Left forelimb (tissue), 1 donor: ENCODE results near the gene EIF3B.
"Not testable (repeated sequence)": the region's sequence is repeated elsewhere in the genome, so short reads cannot be mapped to it uniquely, and the experiment has no call there.

Experiments
- DNase-seq: peaks from one replicate; pipeline ENCODE4 v3.0.0-alpha.2; 2018; ENCODE audit warnings: low spot score

Gene EIF3B

DNA sequence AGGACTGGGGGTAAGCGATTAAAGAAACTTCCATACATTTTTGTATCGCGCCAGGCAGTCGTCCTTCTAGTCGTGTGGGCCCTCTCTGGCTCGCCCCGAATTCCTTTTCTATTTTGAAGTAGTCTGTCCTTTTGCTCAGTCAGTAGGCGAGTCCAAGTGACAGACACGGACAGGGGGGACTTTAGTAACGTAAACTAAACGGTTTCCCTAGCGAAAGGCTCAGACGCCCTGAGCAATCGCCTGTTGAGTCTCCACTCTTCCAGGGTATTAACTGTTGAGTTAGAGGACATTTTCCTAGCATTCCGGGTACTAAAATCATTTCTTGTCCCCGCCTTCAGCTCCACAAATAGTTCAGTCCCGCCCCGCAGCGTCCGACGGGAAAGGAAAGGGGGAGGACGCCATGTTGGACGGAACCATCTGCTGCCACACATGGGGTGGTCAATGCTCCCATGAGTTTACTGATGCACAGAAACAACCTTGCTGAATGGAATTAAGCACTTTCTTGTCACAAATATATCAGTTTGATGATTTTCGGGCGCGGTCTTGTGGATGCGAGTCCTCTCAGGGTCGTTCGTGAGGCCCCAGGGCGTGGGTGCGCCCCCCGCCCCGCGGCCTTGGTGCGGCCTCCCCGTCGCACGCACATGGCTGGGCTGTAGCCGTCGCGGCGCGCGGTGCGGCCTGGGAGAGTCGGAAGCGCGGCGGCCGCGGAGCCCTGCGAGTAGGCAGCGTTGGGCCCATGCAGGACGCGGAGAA lies at the start of gene EIF3B:
Gene EIF3B, plus strand, starts transcription at position 642 of the 753 bp plus-strand sequence. Its CDS starts 95 bp downstream, at position 737.
- peak; percentile 94 for DNase-seq

- not testable (repeated sequence) for DNase-seq
Measured at GRCh38 chr7:2305258-2305657, 49.4 kb upstream of the EIF3B start.

DNA sequence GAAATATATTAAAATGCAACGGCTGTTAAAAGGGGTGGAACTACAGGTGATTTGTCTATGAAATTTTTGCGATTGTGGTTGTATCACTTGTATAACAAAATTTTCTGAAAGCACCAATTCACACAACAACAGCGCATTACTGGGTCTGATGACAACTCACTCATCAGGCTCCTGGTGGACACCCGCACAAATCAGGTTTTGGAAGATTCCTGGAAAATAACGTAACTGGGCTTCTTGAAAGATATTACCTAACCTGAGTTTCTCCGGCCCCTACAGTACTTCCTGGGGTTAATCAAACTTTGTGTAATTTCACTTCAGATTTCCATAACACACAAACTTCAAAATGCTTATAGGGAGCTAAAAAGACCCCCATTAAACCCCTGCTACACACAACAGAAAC lies 47.9 kb upstream of the EIF3B start:
- no peak for DNase-seq

DNA sequence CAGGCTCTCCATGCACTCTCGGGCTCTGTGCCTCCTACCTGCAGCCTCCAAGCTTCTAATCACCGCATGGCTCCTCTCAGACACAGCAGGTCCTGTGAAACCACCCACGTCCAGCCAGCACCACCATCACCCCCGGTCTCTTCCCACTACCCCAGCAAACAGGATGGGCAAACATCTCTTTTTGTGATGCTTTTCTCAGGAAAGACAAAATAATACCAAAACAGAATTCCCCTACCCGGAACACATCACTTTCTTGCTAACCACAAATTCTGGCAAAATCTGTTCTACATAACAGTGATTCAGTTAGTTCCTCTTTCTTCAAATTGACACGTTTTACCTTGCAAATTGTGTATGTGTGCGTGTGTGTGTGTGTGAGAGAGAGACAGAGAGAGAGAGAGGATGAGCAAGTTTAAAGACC lies 46.9 kb upstream of the EIF3B start:
- no peak for DNase-seq

DNA sequence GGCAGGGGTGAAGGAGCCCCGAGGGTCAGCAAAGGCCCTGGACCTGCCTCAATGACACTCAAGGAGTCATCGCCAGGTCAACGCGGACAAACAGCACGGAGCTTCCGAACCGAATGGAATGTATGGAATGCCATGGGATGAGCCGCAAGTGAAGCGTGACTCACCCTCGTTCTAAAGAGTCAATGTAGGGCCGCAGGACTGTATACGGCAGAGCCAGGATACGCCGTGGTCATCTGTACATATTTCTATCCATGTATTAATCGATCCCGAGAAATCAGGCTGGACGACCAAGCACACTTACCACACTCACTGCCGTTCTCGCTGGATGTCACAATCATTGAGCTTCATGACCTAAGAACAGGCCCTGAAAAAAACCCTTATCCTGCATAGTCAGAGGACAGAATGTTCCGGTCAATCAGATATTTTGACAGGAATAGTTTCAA lies 44.7 kb upstream of the EIF3B start:
- DNase-seq, result no peak

DNA sequence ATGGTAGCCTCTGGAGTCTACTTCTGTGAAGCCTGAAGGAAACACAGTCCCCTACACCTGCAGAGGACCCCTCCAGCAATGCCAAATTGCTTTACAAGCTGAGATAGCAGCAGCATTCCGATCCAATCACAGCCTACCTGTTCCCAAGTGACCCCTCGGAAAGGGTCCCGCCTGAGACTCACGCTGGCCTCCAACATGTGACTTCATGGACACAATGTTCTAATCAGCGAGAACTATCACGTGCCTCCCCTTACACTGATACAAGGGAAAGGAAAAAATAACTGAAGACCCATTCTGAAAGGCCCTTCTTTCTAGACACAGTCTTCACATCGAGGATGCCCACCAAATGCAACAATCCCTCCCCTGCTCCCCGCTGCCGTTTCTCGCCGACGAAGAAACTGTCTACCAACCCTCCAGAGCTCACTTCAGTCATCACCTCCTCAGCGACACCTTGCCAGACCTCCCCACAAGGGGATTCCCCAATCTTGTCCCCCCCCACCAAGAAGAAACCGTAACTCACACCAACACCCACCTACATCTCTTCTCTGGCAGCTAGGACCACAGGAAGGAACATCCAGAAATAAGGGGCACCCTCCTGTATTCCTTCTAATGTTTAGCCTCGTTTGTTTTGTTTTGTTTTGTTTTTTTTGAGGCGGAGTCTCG lies 42.2 kb upstream of the EIF3B start:
- DNase-seq, result no peak

- DNase-seq, result no peak
Measured at GRCh38 chr7:2313450-2314208, 41.0 kb upstream of the EIF3B start.

- peak; percentile 98 for DNase-seq
Measured at GRCh38 chr7:2314209-2314955, 40.2 kb upstream of the EIF3B start, which contains the start of gene SNX8. SNX8 (minus strand) TSS chr7:2314441; CDS start chr7:2314421, 20 bp downstream.

GRCh38 chr7:2314956-2315530 lies 39.6 kb upstream of the EIF3B start:
- not testable (repeated sequence) for DNase-seq

DNA sequence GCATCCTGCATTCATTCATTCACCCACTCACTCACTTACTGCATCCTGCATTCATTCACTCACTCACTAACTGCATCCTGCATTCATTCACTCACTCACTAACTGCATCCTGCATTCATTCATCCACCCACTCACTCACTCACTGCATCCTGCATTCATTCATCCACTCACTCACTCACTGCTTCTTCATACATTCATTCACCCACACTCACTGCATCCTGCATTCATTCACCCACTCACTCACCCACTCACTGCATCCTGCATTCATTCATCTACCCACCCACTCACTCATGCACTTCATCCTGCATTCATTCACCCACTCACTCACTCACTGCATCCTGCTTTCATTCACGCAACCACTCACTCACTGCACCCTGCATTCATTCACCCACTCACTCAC lies 38.8 kb upstream of the EIF3B start:
- no peak for DNase-seq

GRCh38 chr7:2316578-2316977 lies 38.0 kb upstream of the EIF3B start:
- DNase-seq, result no peak

DNA sequence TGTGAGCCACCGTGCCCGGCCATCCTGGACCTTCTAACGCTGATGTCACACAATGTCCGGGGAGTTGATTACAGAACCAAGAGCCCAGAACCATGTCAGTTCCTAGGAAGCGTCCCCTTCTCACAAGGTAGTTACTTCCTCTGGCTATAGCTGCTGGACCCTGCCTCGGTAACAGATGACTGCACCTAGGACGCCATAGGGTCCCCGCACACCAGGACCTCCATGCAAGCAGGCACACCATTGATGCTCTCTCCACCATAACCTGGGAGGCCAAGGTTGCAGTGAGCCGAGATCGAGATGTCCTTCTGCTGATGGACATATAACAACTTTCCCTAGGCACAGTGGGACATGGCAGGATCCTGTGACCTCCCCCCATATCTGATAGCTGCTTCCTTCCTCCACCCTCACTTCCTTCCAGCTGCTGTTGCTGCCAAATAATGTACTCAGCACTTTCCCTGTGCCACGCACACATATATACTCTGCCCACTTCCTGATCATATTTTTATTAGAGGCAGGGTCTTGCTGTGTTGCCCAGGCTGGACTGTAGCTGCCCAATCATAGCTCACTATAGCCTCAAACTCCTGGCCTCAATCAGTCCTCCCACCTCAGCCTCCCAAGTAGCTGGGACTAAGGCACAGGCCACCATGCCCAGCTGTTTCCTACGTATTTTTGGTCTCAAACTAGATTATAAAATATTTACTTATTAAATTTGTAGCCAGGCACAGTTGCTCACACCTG lies 36.9 kb upstream of the EIF3B start:
- no peak for DNase-seq

GRCh38 chr7:2321020-2321419 lies 33.6 kb upstream of the EIF3B start:
- no peak for DNase-seq

DNA sequence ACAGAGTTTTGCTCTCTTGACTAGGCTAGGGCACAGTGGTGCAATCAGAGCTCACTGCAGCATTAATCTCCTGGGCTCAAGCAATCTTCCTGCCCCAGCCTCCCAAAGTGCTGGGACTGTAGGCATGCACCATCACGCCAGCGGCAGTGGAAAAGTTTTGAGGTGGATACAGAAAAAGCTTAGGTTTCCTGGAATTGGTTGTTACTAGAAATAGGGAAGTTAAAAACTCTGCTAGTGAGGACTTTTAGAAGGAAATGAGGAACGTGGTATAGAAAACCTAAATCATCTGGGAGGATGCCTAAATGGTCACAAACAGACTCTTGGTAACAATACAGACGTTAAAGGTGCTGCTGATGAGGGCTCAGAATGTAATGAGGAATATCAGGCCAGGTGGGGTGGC lies 29.5 kb upstream of the EIF3B start:
- no peak for DNase-seq

DNA sequence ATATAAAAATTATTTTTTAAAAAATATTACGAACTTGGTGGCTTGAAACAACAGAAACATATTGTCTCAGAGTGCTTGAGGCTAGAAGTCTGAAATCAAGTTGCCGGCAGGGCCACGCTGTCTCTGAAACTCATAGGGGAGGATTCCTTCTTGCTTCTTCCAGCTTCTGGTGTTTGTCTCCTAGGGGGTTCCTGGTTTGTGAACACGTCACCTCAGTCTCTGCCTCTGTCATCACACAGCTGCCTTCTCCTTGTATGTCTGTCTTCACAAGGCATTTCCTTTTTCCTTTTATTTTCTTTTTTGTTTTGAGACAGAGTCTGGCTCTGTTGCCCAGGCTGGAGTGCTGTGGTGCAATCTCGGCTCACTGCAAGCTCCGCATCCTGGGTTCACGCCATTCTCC lies 27.7 kb upstream of the EIF3B start:
- DNase-seq, result no peak

DNA sequence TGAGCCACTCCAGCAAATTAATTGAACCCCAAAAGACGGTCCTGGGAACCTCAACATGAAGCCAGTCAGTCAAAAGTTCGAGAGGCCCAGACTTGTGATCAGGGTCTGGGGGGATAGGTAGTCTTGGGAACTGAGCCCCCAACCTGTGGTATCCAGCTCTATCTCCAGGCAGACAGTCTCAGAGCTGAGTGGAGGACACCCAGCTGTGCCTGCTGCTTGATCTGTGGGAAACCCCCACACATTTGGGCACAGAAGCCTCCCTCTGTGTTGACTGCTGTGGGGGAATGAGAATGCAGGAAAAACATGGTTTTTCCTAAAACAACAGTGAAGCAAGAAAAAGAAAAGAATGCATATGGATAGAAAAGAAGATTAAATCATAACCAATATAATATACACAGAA lies 24.1 kb upstream of the EIF3B start:
- no peak for DNase-seq

DNA sequence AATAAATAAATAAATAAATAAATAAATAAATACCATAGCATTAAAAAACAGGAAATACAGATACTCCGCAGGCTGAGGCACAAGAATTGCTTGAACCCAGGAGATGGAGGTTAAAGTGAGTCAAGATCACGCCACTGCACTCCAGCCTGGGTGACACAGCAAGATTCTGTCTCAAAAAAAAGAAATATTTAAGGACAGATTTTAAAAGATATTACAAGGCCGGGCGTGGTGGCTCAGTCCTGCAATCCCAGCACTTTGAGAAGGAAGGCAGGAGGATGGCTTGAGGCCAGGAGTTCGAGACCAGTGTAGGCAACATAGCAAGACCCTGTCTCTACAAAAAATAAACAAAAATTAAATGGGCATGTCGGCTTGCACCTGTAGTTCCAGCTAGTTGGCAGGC lies 22.9 kb upstream of the EIF3B start:
- no peak for DNase-seq

- not testable (repeated sequence) for DNase-seq
Measured at GRCh38 chr7:2332606-2333231, 21.9 kb upstream of the EIF3B start.

DNA sequence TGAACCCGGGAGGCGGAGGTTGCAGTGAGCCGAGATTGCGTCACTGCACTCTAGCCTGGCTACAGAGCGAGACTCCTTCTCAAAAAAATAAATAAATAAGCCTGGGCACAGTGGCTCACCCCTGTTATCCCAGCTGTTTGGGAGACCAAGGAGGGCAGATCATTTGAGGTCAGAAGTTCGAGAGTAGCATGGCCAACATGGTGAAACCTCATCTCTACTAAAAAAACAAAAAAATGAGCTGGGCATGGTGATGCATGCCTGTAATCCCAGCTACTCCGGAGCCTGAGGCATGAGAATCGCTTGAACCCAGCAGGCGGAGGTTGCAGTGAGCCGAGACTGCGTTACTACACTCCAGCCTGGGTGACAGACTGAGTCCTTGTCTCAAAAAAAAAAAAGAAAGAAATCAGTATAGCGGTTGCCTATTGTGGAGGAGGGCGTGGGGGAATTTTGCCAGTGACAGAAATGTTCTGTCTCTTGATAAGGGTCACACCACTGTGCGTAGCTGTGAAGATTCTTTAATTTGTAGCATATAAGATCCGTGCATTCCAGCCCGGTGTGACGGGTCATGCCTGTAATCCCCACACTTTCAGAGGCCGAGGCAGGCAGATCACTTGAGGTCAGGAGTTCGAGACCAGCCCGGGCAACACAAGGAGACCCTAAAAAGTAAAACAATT lies 17.9 kb upstream of the EIF3B start:
- no peak for DNase-seq
